HEK293T (cell line): ENCODE measurements around the gene SLC2A5.

Experiments used
- CTCF ChIA-PET: fragments of 350-600 bp; formaldehyde crosslinking; extraction: SDS; loops from one replicate; lab custom pipeline; 2021; ENCODE audit warnings: antibody characterized with exemption, inconsistent platforms; lab: Yijun Ruan, JAX
- POLR2A ChIA-PET: fragments of 350-600 bp; formaldehyde crosslinking; extraction: SDS; loops from one replicate; lab custom pipeline; 2020; ENCODE audit warnings: antibody characterized with exemption, inconsistent platforms; lab: Yijun Ruan, JAX
- DNase-seq: peaks from one replicate; pipeline ENCODE4 v3.0.0; 2012; ENCODE audit warnings: mixed read lengths; ENCODE audit errors: extremely low spot score
- ARNT ChIP-seq: fragments of 450-650 bp; IDR thresholded peaks from 2 replicates; pipeline ENCODE4 v1.6.1; 2017; ENCODE audit warnings: mild to moderate bottlenecking
- BHLHE40 ChIP-seq: fragments of 450-650 bp; IDR thresholded peaks from 2 replicates; pipeline ENCODE4 v1.6.1; 2016; ENCODE audit warnings: mild to moderate bottlenecking, moderate library complexity, borderline replicate concordance
- CTBP1 ChIP-seq: fragments of 450-650 bp; IDR thresholded peaks from 2 replicates; pipeline ENCODE4 v1.6.1; 2016; ENCODE audit warnings: borderline replicate concordance
- ELF4 ChIP-seq: fragments of 450-650 bp; IDR thresholded peaks from 2 replicates; pipeline ENCODE4 v1.6.1; 2017; ENCODE audit warnings: antibody characterized with exemption
- FOXA1 ChIP-seq: fragments of 450-650 bp; IDR thresholded peaks from 2 replicates; pipeline ENCODE4 v1.6.1; 2016; ENCODE audit warnings: mild to moderate bottlenecking
- FOXK2 ChIP-seq: fragments of 450-650 bp; IDR thresholded peaks from 2 replicates; pipeline ENCODE4 v1.6.1; 2016; ENCODE audit warnings: mild to moderate bottlenecking
- FOXM1 ChIP-seq: fragments of 450-650 bp; IDR thresholded peaks from 2 replicates; pipeline ENCODE4 v1.6.1; 2017; ENCODE audit warnings: mild to moderate bottlenecking, borderline replicate concordance
- HDGF ChIP-seq: fragments of 450-650 bp; IDR thresholded peaks from 2 replicates; pipeline ENCODE4 v1.6.1; 2017; ENCODE audit warnings: antibody characterized with exemption, borderline replicate concordance
- L3MBTL2 ChIP-seq: fragments of 450-650 bp; conservative IDR thresholded peaks from 2 replicates; pipeline ENCODE4 v1.6.1; 2016; ENCODE audit warnings: mild to moderate bottlenecking
- LEF1 ChIP-seq: fragments of 450-650 bp; IDR thresholded peaks from 2 replicates; pipeline ENCODE4 v1.6.1; 2017; ENCODE audit warnings: mild to moderate bottlenecking, borderline replicate concordance
- NFRKB ChIP-seq: fragments of 450-650 bp; IDR thresholded peaks from 2 replicates; pipeline ENCODE4 v1.6.1; 2016; ENCODE audit warnings: mild to moderate bottlenecking, moderate library complexity
- PKNOX1 ChIP-seq: fragments of 450-650 bp; IDR thresholded peaks from 2 replicates; pipeline ENCODE4 v1.6.1; 2016
- SP1 ChIP-seq: fragments of 450-650 bp; IDR thresholded peaks from 2 replicates; pipeline ENCODE4 v1.6.1; 2017
- SUZ12 ChIP-seq: fragments of 450-650 bp; IDR thresholded peaks from 2 replicates; pipeline ENCODE4 v1.6.1; 2016; ENCODE audit warnings: mild to moderate bottlenecking
- TARDBP ChIP-seq: fragments of 450-650 bp; IDR thresholded peaks from 2 replicates; pipeline ENCODE4 v1.6.1; 2016
- ZNF384 ChIP-seq: fragments of 450-650 bp; IDR thresholded peaks from 2 replicates; pipeline ENCODE4 v1.6.1; 2016

SLC2A5 gene

GRCh38 chr1:9093581-9093980 is 24.1 kb upstream of the SLC2A5 start:
- no peak for TF ChIP-seq NFRKB
- no peak for TF ChIP-seq SP1
- TF ChIP-seq FOXK2: no peak
- TF ChIP-seq LEF1: no peak
- CTCF ChIA-PET: no interaction called here
- DNase-seq: no peak
- POLR2A ChIA-PET: no interaction called here

GRCh38 chr1:9093091-9093490 is 23.7 kb upstream of the SLC2A5 start:
- TF ChIP-seq CTBP1 (no peak), SP1 (no peak), ARNT (no peak), FOXM1 (no peak), ZNF384 (no peak), SUZ12 (no peak), BHLHE40 (no peak), PKNOX1 (no peak), ELF4 (no peak), LEF1 (no peak), FOXK2 (no peak), TARDBP (no peak), NFRKB (no peak), HDGF (no peak), FOXA1 (no peak), L3MBTL2 (no peak)
- POLR2A ChIA-PET: no interaction called here
- CTCF ChIA-PET: no interaction called here
- no peak for DNase-seq

- CTCF ChIA-PET: no interaction called here
- TF ChIP-seq LEF1: no peak
- no peak for TF ChIP-seq PKNOX1
- TF ChIP-seq FOXM1: no peak
- TF ChIP-seq FOXA1: no peak
- no peak for TF ChIP-seq BHLHE40
- no peak for TF ChIP-seq ELF4
- no peak for TF ChIP-seq NFRKB
- POLR2A ChIA-PET: no interaction called here
- no peak for DNase-seq
Observed at GRCh38 chr1:9088807-9089206, 19.4 kb upstream of the SLC2A5 start.

GRCh38 chr1:9087411-9088125 is 18.1 kb upstream of the SLC2A5 start:
- no peak for DNase-seq
- ChIA-PET CTCF (no interaction called here), POLR2A (no interaction called here)

GRCh38 chr1:9086796-9087195 is 17.4 kb upstream of the SLC2A5 start:
- DNase-seq: no peak
- CTCF ChIA-PET: no interaction called here
- TF ChIP-seq LEF1 (no peak), ZNF384 (no peak), NFRKB (no peak), FOXK2 (no peak), BHLHE40 (no peak), SUZ12 (no peak), FOXM1 (no peak), CTBP1 (no peak), PKNOX1 (no peak), ELF4 (no peak), FOXA1 (no peak)
- POLR2A ChIA-PET: no interaction called here

More at GRCh38 chr1:9087411-9088125, 18.1 kb upstream of the SLC2A5 start:
- no peak for TF ChIP-seq SP1

- DNase-seq: no peak
- no peak for TF ChIP-seq ZNF384
- TF ChIP-seq FOXA1: no peak
- no peak for TF ChIP-seq NFRKB
- no peak for TF ChIP-seq HDGF
- TF ChIP-seq SP1: no peak
- no peak for TF ChIP-seq ARNT
- no peak for TF ChIP-seq BHLHE40
- no peak for TF ChIP-seq TARDBP
- TF ChIP-seq LEF1: no peak
- no peak for TF ChIP-seq SUZ12
- TF ChIP-seq L3MBTL2: no peak
- TF ChIP-seq ELF4: no peak
- TF ChIP-seq FOXM1: no peak
- TF ChIP-seq FOXK2: no peak
- TF ChIP-seq CTBP1: no peak
- no peak for TF ChIP-seq PKNOX1
- CTCF ChIA-PET: no interaction called here
- POLR2A ChIA-PET: no interaction called here
Observed at GRCh38 chr1:9086045-9086444, 16.6 kb upstream of the SLC2A5 start.
